MM.1S (cell line): ENCODE results near the gene OTUD3.

ENCODE experiments used
- DNase-seq: peaks from one replicate; pipeline ENCODE4 v3.0.0-alpha.2; 2015
- H2AFZ ChIP-seq: fragments of 300-600 bp; sonication (generic); 2 replicates; pipeline ENCODE4 v1.6.0; 2016; ENCODE audit warnings: antibody characterized with exemption, low read length
- H3F3A ChIP-seq: fragments of 300-600 bp; sonication (generic); 2 replicates; pipeline ENCODE4 v1.6.1; 2016; ENCODE audit warnings: mild to moderate bottlenecking, antibody characterized with exemption, low read length, moderate library complexity, mixed read lengths; ENCODE audit not compliant: insufficient read depth
- H3K27ac ChIP-seq: fragments of 300-600 bp; sonication (generic); 2 replicates; pipeline ENCODE4 v1.5.1; 2016; ENCODE audit warnings: mild to moderate bottlenecking, low read length
- H3K27me3 ChIP-seq: fragments of 300-600 bp; sonication (generic); replicated peaks from 2 replicates; pipeline ENCODE4 v1.6.0; 2016; ENCODE audit warnings: low read length; ENCODE audit not compliant: insufficient read depth
- H3K36me3 ChIP-seq: fragments of 300-600 bp; sonication (generic); replicated peaks from 2 replicates; pipeline ENCODE4 v1.6.1; 2016; ENCODE audit warnings: mild to moderate bottlenecking, low read length, mixed read lengths; ENCODE audit not compliant: insufficient read depth
- H3K4me1 ChIP-seq: fragments of 300-600 bp; sonication (generic); 2 replicates; pipeline ENCODE4 v1.6.1; 2016; ENCODE audit warnings: low read length, mixed read lengths
- H3K4me2 ChIP-seq: fragments of 300-600 bp; sonication (generic); 2 replicates; pipeline ENCODE4 v1.6.0; 2016; ENCODE audit warnings: low read depth, low read length
- H3K4me3 ChIP-seq: fragments of 300-600 bp; sonication (generic); 2 replicates; pipeline ENCODE4 v1.5.1; 2016; ENCODE audit warnings: low read length, mixed read lengths
- H3K79me2 ChIP-seq: fragments of 300-600 bp; sonication (generic); 2 replicates; pipeline ENCODE4 v1.6.1; 2016; ENCODE audit warnings: mixed run types, low read length, mixed read lengths
- H3K9ac ChIP-seq: fragments of 300-600 bp; sonication (generic); 2 replicates; pipeline ENCODE4 v1.6.1; 2016; ENCODE audit warnings: low read length, mixed read lengths
- H3K9me2 ChIP-seq: fragments of 300-600 bp; sonication (generic); replicated peaks from 2 replicates; pipeline ENCODE4 v1.6.1; 2016; ENCODE audit warnings: mild to moderate bottlenecking, low read length, mixed read lengths; ENCODE audit not compliant: insufficient read depth
- H3K9me3 ChIP-seq: fragments of 300-600 bp; sonication (generic); replicated peaks from 2 replicates; pipeline ENCODE4 v1.6.1; 2016; ENCODE audit warnings: mild to moderate bottlenecking, low read length, mixed read lengths; ENCODE audit not compliant: insufficient read depth
- H4K20me1 ChIP-seq: fragments of 300-600 bp; sonication (generic); 2 replicates; pipeline ENCODE4 v1.6.1; 2016; ENCODE audit warnings: mild to moderate bottlenecking, low read length, moderate library complexity, mixed read lengths; ENCODE audit not compliant: insufficient read depth
- EZH2 ChIP-seq: fragments of 300-600 bp; sonication (generic); optimal IDR thresholded peaks from 2 replicates; pipeline ENCODE3; 2017; ENCODE audit warnings: low read depth, mild to moderate bottlenecking, antibody characterized with exemption, low read length, mixed read lengths
- EZH2phosphoT487 ChIP-seq: fragments of 300-600 bp; sonication (generic); IDR thresholded peaks from 2 replicates; pipeline ENCODE4 v1.6.1; 2018; ENCODE audit warnings: antibody characterized with exemption, low read length
- TF ChIP-seq, protein P1 (sequence below): fragments of 300-600 bp; sonication (generic); IDR thresholded peaks from 2 replicates; pipeline ENCODE4 v1.5.1; 2016; ENCODE audit warnings: antibody characterized with exemption, low read length, mixed read lengths

OTUD3 gene

DNA sequence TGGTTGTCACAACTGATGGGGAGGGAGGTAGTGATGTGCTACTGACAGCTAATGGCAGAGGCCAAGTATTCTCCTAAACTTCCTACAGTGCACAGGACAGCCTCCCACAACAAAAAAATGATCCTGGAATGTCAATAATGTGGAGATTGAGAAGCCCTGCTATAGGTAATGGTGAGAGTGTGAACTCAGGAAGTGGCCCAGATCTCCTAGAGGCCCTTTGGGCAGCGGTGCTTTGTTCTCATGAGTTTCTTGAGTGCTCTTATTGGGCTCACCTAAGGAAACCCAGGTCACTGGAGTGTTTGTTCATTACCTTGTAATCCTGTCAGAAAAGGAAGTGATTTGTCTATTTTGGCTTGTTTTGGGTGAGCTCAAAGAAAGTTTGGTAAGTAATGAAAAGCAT, 5.9 kb downstream of the OTUD3 start:
- 0 out of 2 replicates have a peak, but pooled peaks cover 5% of the 10 kb centered on the region for H3K4me1 ChIP-seq
- no peaks in the 10 kb centered on the region for H4K20me1 ChIP-seq
- no peak overlapping the region for H3K4me2 ChIP-seq

DNA sequence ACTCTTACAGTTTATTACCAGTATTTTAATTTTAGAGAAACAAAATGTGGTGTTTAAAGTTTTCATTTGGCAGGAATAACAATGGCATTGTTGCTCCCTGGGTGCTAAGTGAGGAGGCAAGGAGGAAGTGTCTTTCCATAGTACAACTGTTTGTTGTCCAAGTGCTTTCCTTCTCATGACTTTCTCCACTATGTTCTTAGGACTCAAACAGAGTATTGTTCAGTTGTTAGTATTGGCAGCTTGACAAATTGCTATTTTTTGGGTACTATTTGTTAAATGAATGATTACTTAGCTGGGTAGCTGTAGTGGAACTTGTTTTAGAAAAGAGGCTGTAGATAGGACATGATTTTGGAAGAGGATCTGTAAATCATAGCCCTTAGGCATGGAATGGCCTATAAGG, 7.5 kb downstream of the OTUD3 start:
- no peak overlapping the region for H2AFZ ChIP-seq
- no peak overlapping the region for H3K27ac ChIP-seq
- H3K9me3 ChIP-seq, result no peaks in the 10 kb centered on the region
- no peak overlapping the region for H3K4me2 ChIP-seq
- H3K27me3 ChIP-seq, result no peaks in the 10 kb centered on the region
- DNase-seq, result no peak
- no peaks in the 10 kb centered on the region for H3K36me3 ChIP-seq
- no peak overlapping the region for H3K9ac ChIP-seq
- H3K9me2 ChIP-seq, result no peaks in the 10 kb centered on the region
- TF ChIP-seq, protein P1, sequence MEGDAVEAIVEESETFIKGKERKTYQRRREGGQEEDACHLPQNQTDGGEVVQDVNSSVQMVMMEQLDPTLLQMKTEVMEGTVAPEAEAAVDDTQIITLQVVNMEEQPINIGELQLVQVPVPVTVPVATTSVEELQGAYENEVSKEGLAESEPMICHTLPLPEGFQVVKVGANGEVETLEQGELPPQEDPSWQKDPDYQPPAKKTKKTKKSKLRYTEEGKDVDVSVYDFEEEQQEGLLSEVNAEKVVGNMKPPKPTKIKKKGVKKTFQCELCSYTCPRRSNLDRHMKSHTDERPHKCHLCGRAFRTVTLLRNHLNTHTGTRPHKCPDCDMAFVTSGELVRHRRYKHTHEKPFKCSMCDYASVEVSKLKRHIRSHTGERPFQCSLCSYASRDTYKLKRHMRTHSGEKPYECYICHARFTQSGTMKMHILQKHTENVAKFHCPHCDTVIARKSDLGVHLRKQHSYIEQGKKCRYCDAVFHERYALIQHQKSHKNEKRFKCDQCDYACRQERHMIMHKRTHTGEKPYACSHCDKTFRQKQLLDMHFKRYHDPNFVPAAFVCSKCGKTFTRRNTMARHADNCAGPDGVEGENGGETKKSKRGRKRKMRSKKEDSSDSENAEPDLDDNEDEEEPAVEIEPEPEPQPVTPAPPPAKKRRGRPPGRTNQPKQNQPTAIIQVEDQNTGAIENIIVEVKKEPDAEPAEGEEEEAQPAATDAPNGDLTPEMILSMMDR, result no peak
- TF ChIP-seq EZH2phosphoT487 (no peak), EZH2 (no peak)
- no peak overlapping the region for H3K4me3 ChIP-seq
- H4K20me1 ChIP-seq, result no peaks in the 10 kb centered on the region
- H3K4me1 ChIP-seq, result no peaks in the 10 kb centered on the region
- peaks cover 30% of the 10 kb centered on the region for H3K79me2 ChIP-seq
- H3F3A ChIP-seq, result no peaks in the 10 kb centered on the region

More for the DNA sequence above, 5.9 kb downstream of the OTUD3 start:
- H3F3A ChIP-seq, result no peaks in the 10 kb centered on the region; the same call in 1 of the 2 replicates
- H3K79me2 ChIP-seq, result peaks cover 44% of the 10 kb centered on the region
- H3K9ac ChIP-seq, result no peak overlapping the region
- no peaks in the 10 kb centered on the region for H3K9me3 ChIP-seq
- H3K27me3 ChIP-seq, result no peaks in the 10 kb centered on the region
- H3K9me2 ChIP-seq, result no peaks in the 10 kb centered on the region
- H2AFZ ChIP-seq, result no peak overlapping the region
- no peak for DNase-seq
- no peaks in the 10 kb centered on the region for H3K36me3 ChIP-seq
- no peak overlapping the region for H3K27ac ChIP-seq
- no peak overlapping the region for H3K4me3 ChIP-seq
- no peak for TF ChIP-seq EZH2phosphoT487
- TF ChIP-seq, protein P1, result no peak
- TF ChIP-seq EZH2, result no peak

DNA sequence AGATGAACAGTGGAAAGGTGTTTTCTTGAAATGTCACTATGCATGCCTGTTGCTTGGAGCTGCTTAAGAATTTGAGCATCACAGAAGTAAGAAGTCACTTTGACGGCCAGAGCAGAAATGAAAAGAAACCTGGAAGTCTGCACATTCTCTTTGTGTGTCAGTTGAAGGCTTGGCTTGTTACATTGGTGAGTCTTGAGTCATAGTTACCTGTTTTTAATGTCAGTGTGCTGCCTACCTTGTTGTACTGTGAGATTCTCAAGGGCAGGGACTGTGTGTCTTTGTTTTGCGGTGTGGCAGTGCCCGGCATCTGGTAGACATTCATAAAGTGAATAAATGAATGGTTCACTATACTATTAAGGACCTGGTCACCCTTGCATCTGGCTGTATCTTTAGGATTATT, 9.9 kb downstream of the OTUD3 start:
- Histone ChIP-seq H2AFZ (no peak overlapping the region), H3K9me3 (no peaks in the 10 kb centered on the region), H3K27ac (no peak overlapping the region), H3F3A (no peaks in the 10 kb centered on the region), H4K20me1 (no peaks in the 10 kb centered on the region), H3K9ac (no peak overlapping the region), H3K4me1 (0 out of 2 replicates have a peak, but pooled peaks cover 5% of the 10 kb centered on the region), H3K36me3 (no peaks in the 10 kb centered on the region), H3K4me2 (no peak overlapping the region), H3K4me3 (no peak overlapping the region), H3K79me2 (peaks cover 11% of the 10 kb centered on the region), H3K9me2 (no peaks in the 10 kb centered on the region), H3K27me3 (no peaks in the 10 kb centered on the region)
- DNase-seq, result no peak
- TF ChIP-seq EZH2 (no peak), EZH2phosphoT487 (no peak)
- TF ChIP-seq, protein P1, result no peak
